ENCODE data around the gene RFX3.

GRCh38 chr9:3308609-3309008 lies 217.2 kb downstream of the RFX3 start:
- TF ChIP-seq CTCF (IDR thresholded peaks at IDR 0.05; ENCODE audit: insufficient read depth, low read depth, low read length) (no peak), EZH2 (IDR thresholded peaks at IDR 0.05; ENCODE audit: insufficient read depth, low read length) (no peak)

Measured in astrocyte (in vitro differentiated cells and primary cell).